Measurements from ENCODE around the gene UXT. TPM values are rescaled to one million over a fixed set of nuclear protein-coding genes. Genes with fewer than 3 reads are reported as not detected.

UXT gene
- total RNA-seq, 1 experiment from 2014 or later = 68.6 TPM

GRCh38 chrX:47662144-47662657 is 3.2 kb upstream of the UXT start (continued):
- TF ChIP-seq RORB (CRISPR knock-in tag; IDR thresholded peaks at IDR 0.05) (no peak), FOXP1 (CRISPR knock-in tag; IDR thresholded peaks at IDR 0.05; ENCODE audit: borderline replicate concordance) (no peak), HMGA2 (CRISPR knock-in tag; IDR thresholded peaks at IDR 0.05) (no peak), ESRRA (CRISPR knock-in tag; IDR thresholded peaks at IDR 0.05; ENCODE audit: borderline replicate concordance) (no peak), ZSCAN18 (CRISPR knock-in tag; IDR thresholded peaks at IDR 0.05) (no peak), ZNF219 (CRISPR knock-in tag; IDR thresholded peaks at IDR 0.05; ENCODE audit: borderline replicate concordance) (no peak), ATF2 (CRISPR knock-in tag; IDR thresholded peaks at IDR 0.05; ENCODE audit: borderline replicate concordance, low read depth) (no peak), RELA (CRISPR knock-in tag; IDR thresholded peaks at IDR 0.05; ENCODE audit: borderline replicate concordance) (no peak), NR3C1 (CRISPR knock-in tag; conservative IDR thresholded peaks at IDR 0.05; ENCODE audit: low read depth) (no peak), ZBTB43 (CRISPR knock-in tag; IDR thresholded peaks at IDR 0.05) (no peak), GABPB1 (CRISPR knock-in tag; IDR thresholded peaks at IDR 0.05) (no peak), OVOL2 (CRISPR knock-in tag; IDR thresholded peaks at IDR 0.05; ENCODE audit: borderline replicate concordance) (no peak), ZNF423 (CRISPR knock-in tag; IDR thresholded peaks at IDR 0.05) (no peak)

- peaks cover 6% of the 10 kb centered on the region for H3K36me3 Mint-ChIP-seq
- H3K4me3 Mint-ChIP-seq = no peak overlapping the region
- DNase-seq (ENCODE audit: low spot score) = no peak
- ChIA-PET POLR2A (no interaction called here), CTCF (no interaction called here)
- no peaks in the 10 kb centered on the region for H3K4me1 Mint-ChIP-seq
- no peak for TF ChIP-seq ERG (CRISPR knock-in tag; IDR thresholded peaks at IDR 0.05)
- TF ChIP-seq ZNF232 (CRISPR knock-in tag; IDR thresholded peaks at IDR 0.05) = no peak
- TF ChIP-seq USF1 (CRISPR knock-in tag; IDR thresholded peaks at IDR 0.05) = no peak
- TF ChIP-seq FOXK1 (CRISPR knock-in tag; IDR thresholded peaks at IDR 0.05) = no peak
- TF ChIP-seq ZNF263 (CRISPR knock-in tag; IDR thresholded peaks at IDR 0.05; ENCODE audit: low read depth) = no peak
- no peak for TF ChIP-seq CDX4 (CRISPR knock-in tag; IDR thresholded peaks at IDR 0.05; ENCODE audit: borderline replicate concordance)
- no peak for TF ChIP-seq SMAD4 (CRISPR knock-in tag; IDR thresholded peaks at IDR 0.05)
- TF ChIP-seq MYBL2 (CRISPR knock-in tag; IDR thresholded peaks at IDR 0.05) = no peak
- no peak for TF ChIP-seq ATF1 (CRISPR knock-in tag; IDR thresholded peaks at IDR 0.05)
- no peak for TF ChIP-seq ZNF138 (CRISPR knock-in tag; conservative IDR thresholded peaks at IDR 0.05)
- no peak for TF ChIP-seq ESRRA (CRISPR knock-in tag; IDR thresholded peaks at IDR 0.05; ENCODE audit: borderline replicate concordance)
- TF ChIP-seq CREM (CRISPR knock-in tag; IDR thresholded peaks at IDR 0.05) = no peak
- H3K9me3 Mint-ChIP-seq = peaks cover 3% of the 10 kb centered on the region; the same call in 1 of the 2 replicates
- no peak overlapping the region for H3K27ac Mint-ChIP-seq
- no peak for ATAC-seq
- peaks cover 18% of the 10 kb centered on the region for H3K27me3 Mint-ChIP-seq (ENCODE audit: low read depth)
Measured at GRCh38 chrX:47661539-47661938, 2.6 kb upstream of the UXT start.

Measured in WTC11 (cell line).